IMR-90 (cell line): ENCODE results near the gene PAQR5. TPM values are rescaled to one million over a fixed set of nuclear protein-coding genes. Genes with fewer than 3 reads are reported as not detected.

ENCODE experiments used
- ATAC-seq: fragments of 200-7000 bp; cut with Tn5 transposase; 2 replicates; pipeline ENCODE4 v1.9.1; 2020; ENCODE audit warnings: low read depth, mild to moderate bottlenecking, moderate library complexity
- BruUV-seq: library from RNA; stranded (reverse); fragments of 400-500 nt; replicated peaks from 2 replicates; lab custom pipeline; 2021; lab: Mats Ljungman, UMichigan
- CTCF ChIA-PET: fragments of 300-600 bp; formaldehyde crosslinking; extraction: SDS; loops from one replicate; lab custom pipeline; 2021; ENCODE audit warnings: antibody characterized with exemption; lab: Yijun Ruan, JAX
- POLR2A ChIA-PET: fragments of 300-600 bp; sonication (Branson Sonifier 250); formaldehyde crosslinking; loops from one replicate; lab custom pipeline; 2022; ENCODE audit warnings: antibody characterized with exemption; ENCODE audit not compliant: unreplicated experiment; lab: Charles Lee
- DNase-seq: peaks from one replicate; pipeline ENCODE4 v3.0.0; 2013
- H2AFZ ChIP-seq: replicated peaks from 2 replicates; pipeline ENCODE3; 2013; ENCODE audit warnings: low read length, mild to moderate bottlenecking; ENCODE audit not compliant: poor library complexity
- H2AK5ac ChIP-seq: 2 replicates; pipeline ENCODE4 v1.6.1; 2013; ENCODE audit warnings: low read depth, low read length, inconsistent platforms
- H2AK9ac ChIP-seq: replicated peaks from 2 replicates; pipeline ENCODE3; 2013; ENCODE audit warnings: mild to moderate bottlenecking, low read depth, low read length, moderate library complexity; ENCODE audit not compliant: poor library complexity
- H2BK120ac ChIP-seq: 2 replicates; pipeline ENCODE4 v1.6.1; 2013; ENCODE audit warnings: low read depth, low read length, inconsistent platforms
- H2BK15ac ChIP-seq: 3 replicates; pipeline ENCODE4 v1.6.1; 2013; ENCODE audit warnings: low read depth, low read length, inconsistent platforms
- H2BK20ac ChIP-seq: 2 replicates; pipeline ENCODE4 v1.6.1; 2013; ENCODE audit warnings: low read depth, mild to moderate bottlenecking, inconsistent platforms, low read length, moderate library complexity
- H2BK5ac ChIP-seq: 2 replicates; pipeline ENCODE4 v1.6.1; 2013; ENCODE audit warnings: mild to moderate bottlenecking, low read depth, low read length, inconsistent platforms; ENCODE audit not compliant: poor library complexity, severe bottlenecking
- H3K14ac ChIP-seq: replicated peaks from 2 replicates; pipeline ENCODE4 v1.6.1; 2013; ENCODE audit warnings: low read depth, low read length, inconsistent platforms
- H3K18ac ChIP-seq: 2 replicates; pipeline ENCODE4 v1.6.1; 2013; ENCODE audit warnings: low read depth, low read length, control low read depth
- H3K23ac ChIP-seq: 2 replicates; pipeline ENCODE4 v1.6.1; 2013; ENCODE audit warnings: low read depth, low read length, inconsistent platforms
- H3K27ac ChIP-seq: 2 replicates; pipeline ENCODE4 v1.5.1; 2013; ENCODE audit warnings: mild to moderate bottlenecking, control low read depth, low read length; ENCODE audit not compliant: insufficient read depth
- H3K27me3 ChIP-seq: 2 replicates; pipeline ENCODE4 v1.6.1; 2013; ENCODE audit warnings: low read length; ENCODE audit not compliant: control insufficient read depth, insufficient read depth
- H3K36me3 ChIP-seq: 2 replicates; pipeline ENCODE4 v1.6.1; 2013; ENCODE audit warnings: low read length, mixed read lengths; ENCODE audit not compliant: control insufficient read depth, insufficient read depth
- H3K4ac ChIP-seq: 2 replicates; pipeline ENCODE4 v1.6.1; 2013; ENCODE audit warnings: low read depth, low read length, inconsistent platforms
- H3K4me1 ChIP-seq: 2 replicates; pipeline ENCODE4 v1.6.1; 2013; ENCODE audit warnings: low read length, mixed read lengths; ENCODE audit not compliant: control insufficient read depth, insufficient read depth
- H3K4me2 ChIP-seq: 2 replicates; pipeline ENCODE4 v1.6.1; 2013; ENCODE audit warnings: low read depth, mild to moderate bottlenecking, control low read depth, low read length, moderate library complexity
- H3K4me3 ChIP-seq: 2 replicates; pipeline ENCODE4 v1.5.1; 2013; ENCODE audit warnings: low read depth, mild to moderate bottlenecking, control low read depth, low read length, moderate library complexity; ENCODE audit not compliant: insufficient read depth
- H3K56ac ChIP-seq: 2 replicates; pipeline ENCODE4 v1.6.1; 2013; ENCODE audit warnings: low read length, inconsistent platforms; ENCODE audit not compliant: insufficient read depth; ENCODE audit errors: extremely low read depth
- H3K79me1 ChIP-seq, 2 experiments: 2 replicates each; pipeline ENCODE4 v1.6.1; 2013; ENCODE audit warnings: low read length in 2 of 2, inconsistent platforms in 1 of 2, low read depth in 1 of 2
- H3K9ac ChIP-seq: 2 replicates; pipeline ENCODE4 v1.6.1; 2013; ENCODE audit warnings: low read depth, low read length, control low read depth
- H3K9me1 ChIP-seq: 2 replicates; pipeline ENCODE4 v1.6.1; 2013; ENCODE audit warnings: low read length, inconsistent platforms; ENCODE audit not compliant: insufficient read depth
- H3K9me3 ChIP-seq: 2 replicates; pipeline ENCODE4 v1.6.1; 2013; ENCODE audit warnings: low read length; ENCODE audit not compliant: control insufficient read depth, insufficient read depth
- H4K20me1 ChIP-seq: 2 replicates; pipeline ENCODE4 v1.6.1; 2013; ENCODE audit warnings: low read length, inconsistent platforms; ENCODE audit not compliant: insufficient read depth
- H4K5ac ChIP-seq: 2 replicates; pipeline ENCODE4 v1.6.1; 2013; ENCODE audit warnings: mild to moderate bottlenecking, low read depth, low read length, control low read depth
- H4K8ac ChIP-seq, 2 experiments: 2 replicates each; pipeline ENCODE4 v1.6.1; 2013; ENCODE audit warnings: low read depth in 2 of 2, low read length in 2 of 2, control low read depth in 1 of 2, inconsistent platforms in 1 of 2
- H4K91ac ChIP-seq: 2 replicates; pipeline ENCODE4 v1.6.1; 2013; ENCODE audit warnings: low read depth, low read length, inconsistent platforms; ENCODE audit not compliant: insufficient read depth
- BHLHE40 ChIP-seq: fragments of 150-350 bp; IDR thresholded peaks from 2 replicates; pipeline ENCODE4 v1.6.1; 2016; ENCODE audit warnings: mild to moderate bottlenecking, low read depth, low read length
- CEBPB ChIP-seq: IDR thresholded peaks from 2 replicates; pipeline ENCODE4 v1.6.1; 2012; ENCODE audit warnings: low read depth, low read length, improper control_type of control experiment
- CHD1 ChIP-seq: IDR thresholded peaks from 2 replicates; pipeline ENCODE4 v1.6.1; 2012; ENCODE audit warnings: low read depth, low read length, improper control_type of control experiment
- CTCF ChIP-seq: conservative IDR thresholded peaks from 2 replicates; pipeline ENCODE4 v1.5.1; 2012; ENCODE audit warnings: mild to moderate bottlenecking, low read depth, low read length, improper control_type of control experiment
- FOS ChIP-seq: fragments of 150-350 bp; IDR thresholded peaks from 2 replicates; pipeline ENCODE4 v1.6.1; 2016; ENCODE audit warnings: low read depth, low read length
- MAFK ChIP-seq: IDR thresholded peaks from 2 replicates; pipeline ENCODE4 v1.6.1; 2012; ENCODE audit warnings: low read depth, low read length, improper control_type of control experiment
- MAZ ChIP-seq: IDR thresholded peaks from 2 replicates; pipeline ENCODE4 v1.6.1; 2012; ENCODE audit warnings: low read depth, mild to moderate bottlenecking, low read length, improper control_type of control experiment, moderate library complexity, borderline replicate concordance
- NFE2L2 ChIP-seq: fragments of 150-350 bp; IDR thresholded peaks from 2 replicates; pipeline ENCODE4 v1.6.1; 2016; ENCODE audit warnings: low read depth, mild to moderate bottlenecking, low read length
- POLR2A ChIP-seq: IDR thresholded peaks from 2 replicates; pipeline ENCODE4 v1.6.1; 2012; ENCODE audit warnings: mild to moderate bottlenecking, low read depth, low read length
- RAD21 ChIP-seq: IDR thresholded peaks from 2 replicates; pipeline ENCODE4 v1.6.1; 2012; ENCODE audit warnings: low read length, improper control_type of control experiment
- RCOR1 ChIP-seq: IDR thresholded peaks from 2 replicates; pipeline ENCODE4 v1.6.1; 2012; ENCODE audit warnings: mild to moderate bottlenecking, low read length, improper control_type of control experiment; ENCODE audit not compliant: insufficient replicate concordance
- RFX5 ChIP-seq: IDR thresholded peaks from 2 replicates; pipeline ENCODE4 v1.8.0; 2012; ENCODE audit warnings: low read depth, mild to moderate bottlenecking, low read length, moderate library complexity
- SMC3 ChIP-seq: fragments of 150-350 bp; IDR thresholded peaks from 2 replicates; pipeline ENCODE4 v1.6.1; 2016; ENCODE audit warnings: low read depth, mild to moderate bottlenecking, antibody characterized with exemption, low read length, moderate library complexity
- USF2 ChIP-seq: fragments of 150-350 bp; IDR thresholded peaks from 2 replicates; pipeline ENCODE4 v1.6.1; 2017; ENCODE audit warnings: mild to moderate bottlenecking, antibody characterized with exemption, low read length, low read depth
- WGBS, 2 experiments: methylation state at CpG; one replicate each; pipeline versions ENCODE4 v1.1.5 to v1.1.7; 2013; ENCODE audit warnings: missing lambda C conversion rate in 2 of 2; ENCODE audit not compliant: insufficient read length in 1 of 2; ENCODE audit errors: extremely low coverage in 2 of 2; 5-methylcytosine and 5-hydroxymethylcytosine counted together
- dilution Hi-C: fragments of 300-500 bp; cut with HindIII; formaldehyde crosslinking; loops from one replicate; pipeline ENCODE4 v1.14.3; 2018; ENCODE audit warnings: low sequenced_read_pairs; ENCODE audit not compliant: unreplicated experiment
- in situ Hi-C: fragments of 300-500 bp; cut with MboI; formaldehyde crosslinking; loops from 3 replicates; pipeline ENCODE4 v1.14.3; 2019; ENCODE audit warnings: low sequenced_read_pairs, inconsistent platforms, mixed read lengths
- intact Hi-C: fragments of 100-400 bp; cut with micrococcal nuclease; formaldehyde crosslinking; loops from 2 replicates; pipeline ENCODE4 v1.10.0; 2022
- polyA plus RNA-seq, 3 experiments: library from polyadenylated mRNA; depleted of rRNA; stranded (reverse); fragments of >200 nt; gene quantifications; 2 replicates each; pipeline ENCODE4 v1.2.3, GENCODE V29; 2012; ENCODE audit warnings: low replicate concordance in 1 of 3
- total RNA-seq: library from RNA; depleted of rRNA; stranded (reverse); fragments of >200 nt; gene quantifications from 2 replicates; pipeline ENCODE4 v1.2.3, GENCODE V29; 2012
- TF ChIP-seq, protein P1 (sequence below): fragments of 150-350 bp; IDR thresholded peaks from 2 replicates; pipeline ENCODE4 v1.6.1; 2016; ENCODE audit warnings: low read depth, mild to moderate bottlenecking, low read length, moderate library complexity, borderline replicate concordance

PAQR5 gene
- total and polyA plus RNA-seq, 2 of the 4 experiments (the other 2 are of a cell fraction): 2.3 to 2.7 TPM

DNA sequence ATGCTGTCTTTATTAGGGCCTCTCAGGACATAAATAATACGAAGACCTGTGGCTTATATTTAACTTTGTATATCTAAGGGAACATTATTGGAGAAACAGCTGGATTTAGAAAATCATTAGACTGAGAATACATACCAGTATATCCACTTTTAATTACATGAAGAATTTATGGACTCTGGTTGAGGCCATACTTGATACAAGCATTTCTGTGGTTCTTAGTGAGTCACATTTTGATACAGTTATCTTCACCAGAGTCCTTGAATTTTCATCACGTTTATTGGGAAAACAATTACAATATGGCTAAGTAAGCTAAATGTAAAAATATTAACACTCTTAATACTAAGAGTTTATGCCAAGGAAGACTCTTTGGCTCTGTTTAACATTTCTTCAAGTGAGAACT lies 125.3 kb downstream of the PAQR5 start:
- no peak overlapping the region for H3K18ac ChIP-seq
- intact Hi-C loops (no loop called here), dilution Hi-C loops (no loop called here), in situ Hi-C loops (no loop called here)
- H4K20me1 ChIP-seq: no peaks in the 10 kb centered on the region
- no peak overlapping the region for H3K4ac ChIP-seq
- no peak overlapping the region for H2AK5ac ChIP-seq
- no peak overlapping the region for H2AK9ac ChIP-seq
- H2AFZ ChIP-seq: no peak overlapping the region
- H3K9me1 ChIP-seq: peaks cover 6% of the 10 kb centered on the region
- no peak overlapping the region for H3K27ac ChIP-seq
- H3K9ac ChIP-seq: no peak overlapping the region
- DNase-seq: peak; percentile 21
- no peak overlapping the region for H2BK120ac ChIP-seq
- POLR2A ChIA-PET: no interaction called here
- no TSS peak for BruUV-seq
- no peak overlapping the region for H3K4me2 ChIP-seq
- H3K9me3 ChIP-seq: no peaks in the 10 kb centered on the region
- TF ChIP-seq CEBPB: no peak
- no peak for TF ChIP-seq USF2
- TF ChIP-seq NFE2L2: no peak
- TF ChIP-seq, protein P1, sequence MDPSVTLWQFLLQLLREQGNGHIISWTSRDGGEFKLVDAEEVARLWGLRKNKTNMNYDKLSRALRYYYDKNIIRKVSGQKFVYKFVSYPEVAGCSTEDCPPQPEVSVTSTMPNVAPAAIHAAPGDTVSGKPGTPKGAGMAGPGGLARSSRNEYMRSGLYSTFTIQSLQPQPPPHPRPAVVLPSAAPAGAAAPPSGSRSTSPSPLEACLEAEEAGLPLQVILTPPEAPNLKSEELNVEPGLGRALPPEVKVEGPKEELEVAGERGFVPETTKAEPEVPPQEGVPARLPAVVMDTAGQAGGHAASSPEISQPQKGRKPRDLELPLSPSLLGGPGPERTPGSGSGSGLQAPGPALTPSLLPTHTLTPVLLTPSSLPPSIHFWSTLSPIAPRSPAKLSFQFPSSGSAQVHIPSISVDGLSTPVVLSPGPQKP: no peak
- no peak for TF ChIP-seq RCOR1
- no peak for TF ChIP-seq FOS
- no peak for TF ChIP-seq CHD1
- no peak for TF ChIP-seq RAD21
- TF ChIP-seq BHLHE40: no peak
- no peak for TF ChIP-seq MAZ
- no peak for TF ChIP-seq RFX5
- TF ChIP-seq SMC3: no peak
- no peak for TF ChIP-seq CTCF
- no peak for TF ChIP-seq MAFK
- no peak for TF ChIP-seq POLR2A
- CTCF ChIA-PET: no interaction called here
- no peak overlapping the region for H4K8ac ChIP-seq
- H3K14ac ChIP-seq: no peak overlapping the region
- no peak overlapping the region for H4K91ac ChIP-seq
- no peak overlapping the region for H4K5ac ChIP-seq
- peaks cover 37 to 57% of the 10 kb centered on the region in 2 experiments for H3K79me1 ChIP-seq
- no CpG with 5 or more reads among the region's 2 CpGs for WGBS, 2 experiments
- H2BK5ac ChIP-seq: peak overlapping the region; percentile 71
- no peak overlapping the region for H3K4me3 ChIP-seq
- no peaks in the 10 kb centered on the region for H3K27me3 ChIP-seq
- no peak overlapping the region for H3K23ac ChIP-seq
- no peak overlapping the region for H2BK20ac ChIP-seq
- H3K4me1 ChIP-seq: peaks cover 3% of the 10 kb centered on the region; the same call in 1 of the 2 replicates
- H2BK15ac ChIP-seq: no peak overlapping the region
- no peak overlapping the region for H3K56ac ChIP-seq
- ATAC-seq: peak; percentile 49; the same call in 1 of the 2 replicates
- H3K36me3 ChIP-seq: peaks cover 9% of the 10 kb centered on the region; the same call in 1 of the 2 replicates
